COLO668 (cell line): ENCODE measurements around the gene OSTM1.

Experiments used
- DNase-seq: peaks from one replicate; lab custom pipeline; 2025; ENCODE audit not compliant: unreplicated experiment; lab: John Stamatoyannopoulos, UW

OSTM1 gene

GRCh38 chr6:108074359-108075144 lies at the start of gene OSTM1:
Gene OSTM1 (minus strand): TSS chr6:108074741. CDS start chr6:108074651, 90 bp downstream.
- DNase-seq, result peak; percentile 89

- no peak for DNase-seq
These were observed 49.4 kb upstream of the OSTM1 start for GRCh38 chr6:108123946-108124345.

- DNase-seq, result no peak
These were observed 49.0 kb upstream of the OSTM1 start for GRCh38 chr6:108123481-108123929.

GRCh38 chr6:108121612-108122011 lies 47.1 kb upstream of the OSTM1 start:
- DNase-seq, result no peak

- no peak for DNase-seq
These were observed 45.8 kb upstream of the OSTM1 start for GRCh38 chr6:108120311-108120710.

GRCh38 chr6:108119769-108120141 lies 45.2 kb upstream of the OSTM1 start:
- DNase-seq, result no peak

- no peak for DNase-seq
These were observed 44.5 kb upstream of the OSTM1 start for GRCh38 chr6:108118810-108119768.

- DNase-seq, result peak; percentile 9
These were observed 43.8 kb upstream of the OSTM1 start for GRCh38 chr6:108118359-108118724.

- peak; percentile 19 for DNase-seq
These were observed 43.2 kb upstream of the OSTM1 start for GRCh38 chr6:108117427-108118358.

- no peak for DNase-seq
These were observed 42.2 kb upstream of the OSTM1 start for GRCh38 chr6:108116546-108117426.

GRCh38 chr6:108115598-108116058 lies 41.1 kb upstream of the OSTM1 start:
- peak; percentile 47 for DNase-seq

- peak; percentile 52 for DNase-seq
These were observed 40.5 kb upstream of the OSTM1 start for GRCh38 chr6:108114841-108115597.

GRCh38 chr6:108113557-108114519 lies 39.3 kb upstream of the OSTM1 start:
- DNase-seq, result no peak

- no peak for DNase-seq
These were observed 33.8 kb upstream of the OSTM1 start for GRCh38 chr6:108108374-108108773.

- DNase-seq, result no peak
These were observed 32.6 kb upstream of the OSTM1 start for GRCh38 chr6:108107102-108107501.

- no peak for DNase-seq
These were observed 32.2 kb upstream of the OSTM1 start for GRCh38 chr6:108106694-108107093.

- DNase-seq, result no peak
These were observed 31.7 kb upstream of the OSTM1 start for GRCh38 chr6:108106261-108106660.

GRCh38 chr6:108105571-108105970 lies 31.0 kb upstream of the OSTM1 start:
- no peak for DNase-seq
